PC-9 (cell line): ENCODE measurements around the gene OR6S1. TPM values are rescaled to one million over a fixed set of nuclear protein-coding genes. Genes with fewer than 3 reads are reported as not detected.

Source experiments
- BruUV-seq: library from RNA; stranded (reverse); fragments of 400-500 nt; replicated peaks from 2 replicates; lab custom pipeline; 2021; lab: Mats Ljungman, UMichigan
- CTCF ChIA-PET: fragments of 300-600 bp; sonication (Branson Sonifier 250); formaldehyde crosslinking; loops from one replicate; lab custom pipeline; 2022; ENCODE audit warnings: antibody characterized with exemption; lab: Charles Lee
- POLR2A ChIA-PET: fragments of 300-600 bp; sonication (Branson Sonifier 250); formaldehyde crosslinking; loops from one replicate; lab custom pipeline; 2022; ENCODE audit warnings: antibody characterized with exemption; ENCODE audit not compliant: unreplicated experiment; lab: Charles Lee
- DNase-seq, 2 experiments: peaks; one replicate each; pipeline versions ENCODE4 v3.0.0 to v3.0.0-alpha.2; 2015 to 2022; ENCODE audit warnings: mixed read lengths in 1 of 2
- H2AFZ ChIP-seq: fragments of 200-600 bp; sonication (generic); 2 replicates; pipeline ENCODE4 v1.8.1; 2017; ENCODE audit warnings: antibody characterized with exemption
- H3F3A ChIP-seq: fragments of 200-600 bp; sonication (generic); 2 replicates; pipeline ENCODE4 v1.8.1; 2017; ENCODE audit warnings: antibody characterized with exemption, mild to moderate bottlenecking, low read depth; ENCODE audit not compliant: insufficient read depth
- H3K27ac ChIP-seq: fragments of 200-600 bp; sonication (generic); 2 replicates; pipeline ENCODE4 v1.6.1; 2016; ENCODE audit warnings: mixed run types
- H3K27me3 ChIP-seq: fragments of 200-600 bp; sonication (generic); 2 replicates; pipeline ENCODE4 v1.6.1; 2016; ENCODE audit warnings: low read depth, mixed run types; ENCODE audit not compliant: insufficient read depth
- H3K36me3 ChIP-seq: fragments of 200-600 bp; sonication (generic); 2 replicates; pipeline ENCODE4 v1.6.1; 2016; ENCODE audit warnings: low read depth, mixed run types
- H3K4me1 ChIP-seq: fragments of 200-600 bp; sonication (generic); replicated peaks from 2 replicates; pipeline ENCODE4 v1.6.1; 2016; ENCODE audit warnings: mixed run types; ENCODE audit not compliant: insufficient read depth
- H3K4me2 ChIP-seq: fragments of 200-600 bp; sonication (generic); 2 replicates; pipeline ENCODE4 v1.6.1; 2017; ENCODE audit warnings: mixed run types
- H3K4me3 ChIP-seq: fragments of 200-600 bp; sonication (generic); 2 replicates; pipeline ENCODE4 v1.6.1; 2016; ENCODE audit warnings: mixed run types
- H3K79me2 ChIP-seq: fragments of 200-600 bp; sonication (generic); 2 replicates; pipeline ENCODE4 v1.6.1; 2017; ENCODE audit warnings: low read depth, mixed run types
- H3K9me2 ChIP-seq: fragments of 200-600 bp; sonication (generic); 2 replicates; pipeline ENCODE4 v1.8.1; 2017; ENCODE audit warnings: mild to moderate bottlenecking; ENCODE audit not compliant: insufficient read depth
- H3K9me3 ChIP-seq: fragments of 200-600 bp; sonication (generic); 2 replicates; pipeline ENCODE4 v1.8.1; 2016; ENCODE audit warnings: low read depth; ENCODE audit not compliant: insufficient read depth
- H4K20me1 ChIP-seq: fragments of 200-600 bp; sonication (generic); 2 replicates; pipeline ENCODE4 v1.8.1; 2017; ENCODE audit not compliant: insufficient read depth
- CTCF ChIP-seq: fragments of 200-600 bp; sonication (generic); conservative IDR thresholded peaks from 2 replicates; pipeline ENCODE4 v1.6.1; 2017; ENCODE audit warnings: mixed run types, antibody characterized with exemption, mild to moderate bottlenecking, moderate library complexity
- EZH2 ChIP-seq: fragments of 200-600 bp; sonication (generic); IDR thresholded peaks from 2 replicates; pipeline ENCODE4 v1.8.0; 2017; ENCODE audit warnings: antibody characterized with exemption, low read depth
- intact Hi-C: fragments of 100-400 bp; cut with micrococcal nuclease; formaldehyde crosslinking; loops from one replicate; pipeline ENCODE4 v1.10.0; 2022; ENCODE audit not compliant: unreplicated experiment
- total RNA-seq: library from RNA; stranded (reverse); gene quantifications from 2 replicates; pipeline ENCODE4 v1.2.3, GENCODE V29; 2021

Gene OR6S1
- total RNA-seq, 1 experiment from 2014 or later: not detected

DNA sequence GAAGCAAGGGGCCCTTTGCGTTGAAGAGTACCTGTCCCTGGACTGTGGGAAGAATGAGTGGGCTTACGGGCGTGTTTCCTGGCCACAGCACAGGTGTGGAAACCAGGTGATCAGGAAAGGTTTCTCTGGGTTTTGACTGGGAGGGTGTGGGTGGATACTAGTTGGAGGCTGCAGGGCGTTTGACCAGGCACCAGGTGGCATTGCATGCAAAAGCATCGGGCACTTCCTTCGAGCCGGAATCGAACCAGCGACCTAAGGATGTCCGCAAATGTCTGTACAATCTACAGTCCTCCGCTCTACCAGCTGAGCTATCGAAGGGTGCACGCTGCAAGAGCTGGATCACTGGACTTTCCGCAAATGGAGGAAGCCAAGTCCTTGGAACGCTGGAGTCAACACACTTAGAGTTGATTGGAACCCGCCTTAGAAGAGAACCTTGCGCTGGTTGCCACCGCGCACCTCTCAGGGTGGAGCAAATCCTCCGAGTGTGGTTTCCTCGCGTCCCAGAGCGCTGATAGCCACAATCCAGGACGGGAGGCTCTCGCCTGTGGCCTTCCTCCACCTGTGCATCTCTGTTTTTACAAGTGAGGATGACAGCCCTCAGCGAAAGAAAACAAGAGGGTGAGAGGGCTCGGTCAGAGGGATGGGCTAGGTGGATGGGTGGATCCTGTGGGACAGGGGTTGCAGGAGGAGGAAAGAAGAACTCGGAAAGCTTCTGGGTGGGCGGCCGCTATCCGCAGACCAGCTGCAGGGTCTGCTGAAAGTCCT, 21.7 kb upstream of the OR6S1 start:
- BruUV-seq: no TSS peak
- 0 out of 2 replicates have a peak overlapping the region, but pooled peaks have one; percentile 64 for H2AFZ ChIP-seq
- ChIA-PET POLR2A (no interaction called here), CTCF (interaction anchor here (0.6 to 1.4 kb wide), 4 partner anchors 22 to 320 kb away, joined by 4 to 9 read pairs (median 6); partner anchors contain the start of gene PARP2)
- H3K4me3 ChIP-seq: peak overlapping the region; percentile 54; the same call in 1 of the 2 replicates
- H3K79me2 ChIP-seq: no peaks in the 10 kb centered on the region
- H3F3A ChIP-seq: no peaks in the 10 kb centered on the region
- H3K4me2 ChIP-seq: peak overlapping the region; percentile 73
- TF ChIP-seq CTCF (peak; percentile 60), EZH2 (no peak)
- DNase-seq: peak; percentile 53 to 55
- H3K36me3 ChIP-seq: no peaks in the 10 kb centered on the region
- no peaks in the 10 kb centered on the region for H3K9me2 ChIP-seq
- H3K27me3 ChIP-seq: no peaks in the 10 kb centered on the region
- intact Hi-C loops: loop anchor here (1.0 to 2.0 kb wide), 3 partner anchors 19 to 30 kb away; no protein-coding TSS in a partner anchor
- H3K27ac ChIP-seq: no peak overlapping the region
- no peaks in the 10 kb centered on the region; the same call in 1 of the 2 replicates for H3K4me1 ChIP-seq
- H3K9me3 ChIP-seq: no peaks in the 10 kb centered on the region
- H4K20me1 ChIP-seq: no peaks in the 10 kb centered on the region

GRCh38 chr14:20661197-20661596, 19.7 kb upstream of the OR6S1 start:
- H3K27me3 ChIP-seq: no peaks in the 10 kb centered on the region
- H3K4me1 ChIP-seq: no peaks in the 10 kb centered on the region; the same call in 1 of the 2 replicates
- CTCF ChIA-PET: no interaction called here
- no peak for DNase-seq
- H3K4me2 ChIP-seq: no peak overlapping the region
- no peaks in the 10 kb centered on the region for H3K79me2 ChIP-seq
- H3K9me2 ChIP-seq: no peaks in the 10 kb centered on the region
- POLR2A ChIA-PET: no interaction called here
- H3K4me3 ChIP-seq: no peak overlapping the region
- no peak overlapping the region for H3K27ac ChIP-seq
- H2AFZ ChIP-seq: no peak overlapping the region
- no TSS peak for BruUV-seq
- H4K20me1 ChIP-seq: no peaks in the 10 kb centered on the region
- intact Hi-C loops: no loop called here
- H3K36me3 ChIP-seq: no peaks in the 10 kb centered on the region
- H3F3A ChIP-seq: no peaks in the 10 kb centered on the region
- no peak for TF ChIP-seq CTCF
- no peak for TF ChIP-seq EZH2
- no peaks in the 10 kb centered on the region for H3K9me3 ChIP-seq

DNA sequence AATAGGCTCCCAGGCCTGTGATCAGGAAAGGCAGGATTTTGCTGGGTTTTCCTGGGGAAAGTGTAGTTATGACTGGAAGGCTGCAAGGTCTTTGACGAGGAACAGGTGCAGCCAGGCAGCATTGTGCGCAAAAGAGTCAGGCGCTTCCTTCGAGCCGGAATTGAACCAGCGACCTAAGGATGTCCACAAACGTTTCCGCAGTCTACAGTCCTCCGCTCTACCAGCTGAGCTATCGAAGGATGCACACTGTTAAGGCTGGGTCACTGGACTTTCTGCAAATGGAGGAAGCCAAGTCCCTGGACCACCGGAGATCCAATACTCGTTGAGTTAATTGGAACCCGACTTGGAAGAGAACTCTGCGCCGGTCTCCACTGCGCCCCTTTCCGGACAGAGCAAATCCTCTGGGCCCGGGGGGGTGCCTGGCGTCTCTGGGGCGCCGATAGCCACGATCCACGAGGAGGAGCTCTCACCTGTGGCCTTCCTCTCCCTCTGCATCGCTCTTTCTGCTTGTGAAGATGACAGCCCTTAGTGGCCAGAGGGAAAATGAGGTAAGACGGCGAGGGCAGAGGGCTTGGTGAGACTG, 18.4 kb upstream of the OR6S1 start:
- Histone ChIP-seq H3F3A (no peaks in the 10 kb centered on the region), H3K79me2 (no peaks in the 10 kb centered on the region), H3K27ac (no peak overlapping the region), H3K4me1 (no peaks in the 10 kb centered on the region; the same call in 1 of the 2 replicates), H3K27me3 (no peaks in the 10 kb centered on the region), H3K36me3 (no peaks in the 10 kb centered on the region), H3K9me2 (no peaks in the 10 kb centered on the region), H3K4me2 (no peak overlapping the region), H4K20me1 (no peaks in the 10 kb centered on the region), H3K4me3 (no peak overlapping the region), H2AFZ (no peak overlapping the region), H3K9me3 (no peaks in the 10 kb centered on the region)
- CTCF ChIA-PET: no interaction called here
- intact Hi-C loops: no loop called here
- POLR2A ChIA-PET: no interaction called here
- BruUV-seq: no TSS peak
- no peak for DNase-seq
- TF ChIP-seq CTCF (no peak), EZH2 (no peak)
